Loucy (cell line): ENCODE data around the gene HOXD1.

Experiments
- H2AFZ ChIP-seq: fragments of 200-600 bp; sonication (generic); 2 replicates; pipeline ENCODE4 v1.6.0; 2016; ENCODE audit warnings: antibody characterized with exemption, mild to moderate bottlenecking, low read length, moderate library complexity
- H3F3A ChIP-seq: fragments of 200-600 bp; 2 replicates; pipeline ENCODE4 v1.6.0; 2016; ENCODE audit warnings: antibody characterized with exemption, low read depth, mild to moderate bottlenecking
- H3K27me3 ChIP-seq: fragments of 200-600 bp; sonication (generic); 2 replicates; pipeline ENCODE4 v1.6.1; 2014; ENCODE audit warnings: low read length, mild to moderate bottlenecking; ENCODE audit not compliant: insufficient read depth, poor library complexity, severe bottlenecking
- H3K36me3 ChIP-seq: fragments of 200-600 bp; sonication (generic); 2 replicates; pipeline ENCODE4 v1.6.1; 2016; ENCODE audit warnings: low read length; ENCODE audit not compliant: insufficient read depth
- H3K4me1 ChIP-seq: fragments of 200-600 bp; sonication (generic); 2 replicates; pipeline ENCODE4 v1.5.1; 2014; ENCODE audit warnings: low read length, mild to moderate bottlenecking; ENCODE audit not compliant: insufficient read depth, poor library complexity, severe bottlenecking
- H3K4me2 ChIP-seq: fragments of 200-600 bp; sonication (generic); 2 replicates; pipeline ENCODE4 v1.6.0; 2014; ENCODE audit warnings: antibody characterized with exemption, low read length, low read depth, mild to moderate bottlenecking; ENCODE audit not compliant: poor library complexity, severe bottlenecking
- H3K4me3 ChIP-seq: fragments of 200-600 bp; sonication (generic); 2 replicates; pipeline ENCODE4 v1.5.1; 2014; ENCODE audit warnings: low read length, mild to moderate bottlenecking, mixed read lengths; ENCODE audit not compliant: poor library complexity, severe bottlenecking
- H3K79me2 ChIP-seq: fragments of 200-600 bp; sonication (generic); 2 replicates; pipeline ENCODE4 v1.6.1; 2014; ENCODE audit warnings: low read length; ENCODE audit not compliant: insufficient read depth
- H3K9ac ChIP-seq: fragments of 200-600 bp; sonication (generic); 2 replicates; pipeline ENCODE4 v1.6.0; 2014; ENCODE audit warnings: mild to moderate bottlenecking, low read depth, low read length, moderate library complexity; ENCODE audit not compliant: poor library complexity, severe bottlenecking
- H3K9me2 ChIP-seq: fragments of 200-600 bp; sonication (generic); replicated peaks from 2 replicates; pipeline ENCODE4 v1.6.1; 2016; ENCODE audit warnings: low read depth, low read length, mixed read lengths
- H3K9me3 ChIP-seq: fragments of 200-600 bp; sonication (generic); 2 replicates; pipeline ENCODE4 v1.6.1; 2014; ENCODE audit warnings: mild to moderate bottlenecking, antibody characterized with exemption, low read length, low read depth; ENCODE audit not compliant: insufficient read depth
- H4K20me1 ChIP-seq: fragments of 200-600 bp; sonication (generic); 2 replicates; pipeline ENCODE4 v1.6.0; 2014; ENCODE audit warnings: antibody characterized with exemption, low read length, mild to moderate bottlenecking; ENCODE audit not compliant: insufficient read depth, poor library complexity, severe bottlenecking
- CTCF ChIP-seq: fragments of 200-600 bp; sonication (generic); conservative IDR thresholded peaks from 2 replicates; pipeline ENCODE4 v1.5.1; 2014; ENCODE audit warnings: mild to moderate bottlenecking, antibody characterized with exemption, low read length
- EZH2phosphoT487 ChIP-seq: fragments of 200-600 bp; IDR thresholded peaks from 2 replicates; pipeline ENCODE4 v1.6.1; 2018; ENCODE audit warnings: antibody characterized with exemption, mild to moderate bottlenecking, moderate library complexity, borderline replicate concordance

The HOXD1 gene

DNA sequence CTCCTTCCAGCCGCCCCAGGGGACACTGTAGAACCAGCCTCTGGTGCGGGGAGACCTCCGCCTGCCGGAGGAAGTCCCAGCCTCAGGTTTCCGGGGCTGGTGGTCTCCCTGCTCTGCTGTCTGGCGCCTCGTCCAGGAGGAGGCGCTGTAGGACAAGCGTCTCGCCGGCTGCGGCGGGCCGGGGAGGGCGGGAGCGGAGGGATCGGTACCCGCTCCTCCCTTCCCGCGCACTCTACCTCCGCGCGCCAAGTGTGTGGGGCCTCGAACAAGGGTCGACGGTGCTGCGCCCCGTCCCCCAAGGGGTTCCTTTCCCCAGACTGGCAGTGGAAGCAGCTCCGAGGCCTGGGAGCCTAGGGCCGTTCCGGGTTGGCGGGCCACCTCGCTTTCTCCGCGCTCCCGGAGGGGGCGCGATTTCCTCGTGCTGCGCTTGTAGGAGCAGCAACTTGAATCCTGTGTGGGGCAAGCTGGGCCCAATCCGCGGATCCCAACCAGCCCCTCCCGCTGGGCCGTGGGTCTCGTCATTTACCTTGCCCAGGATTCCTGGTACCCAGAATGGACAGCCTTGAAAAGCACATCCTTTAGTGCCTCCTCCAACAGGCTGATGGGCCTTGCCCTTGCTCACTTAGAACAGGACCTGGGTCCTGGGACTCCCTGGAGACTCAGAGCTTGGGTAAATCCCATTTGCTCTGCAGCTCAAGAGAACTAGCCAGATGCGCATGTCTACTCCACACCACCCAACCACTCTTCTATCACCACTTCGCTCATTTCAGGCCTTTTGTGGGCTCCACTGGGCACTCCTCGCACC, 47.8 kb upstream of the HOXD1 start:
- H4K20me1 ChIP-seq = no peaks in the 10 kb centered on the region
- no peaks in the 10 kb centered on the region for H3K9me3 ChIP-seq
- peak overlapping the region; percentile 96 for H2AFZ ChIP-seq
- peak overlapping the region; percentile 76 for H3K4me3 ChIP-seq
- no peaks in the 10 kb centered on the region for H3K9me2 ChIP-seq
- H3K4me2 ChIP-seq = peak overlapping the region; percentile 81
- H3F3A ChIP-seq = no peaks in the 10 kb centered on the region
- H3K9ac ChIP-seq = peak overlapping the region; percentile 67
- H3K27me3 ChIP-seq = no peaks in the 10 kb centered on the region
- peak; percentile 93 for TF ChIP-seq CTCF
- no peak for TF ChIP-seq EZH2phosphoT487
- H3K4me1 ChIP-seq = peaks cover 12% of the 10 kb centered on the region
- no peaks in the 10 kb centered on the region for H3K36me3 ChIP-seq
- no peaks in the 10 kb centered on the region for H3K79me2 ChIP-seq

GRCh38 chr2:176142281-176142680, 46.2 kb upstream of the HOXD1 start:
- H3K27me3 ChIP-seq = no peaks in the 10 kb centered on the region
- H3K4me3 ChIP-seq = no peak overlapping the region
- peak overlapping the region; percentile 62; the same call in 1 of the 2 replicates for H2AFZ ChIP-seq
- TF ChIP-seq EZH2phosphoT487 (no peak), CTCF (no peak)
- H3K4me2 ChIP-seq = no peak overlapping the region
- H3K9ac ChIP-seq = no peak overlapping the region
- H3F3A ChIP-seq = no peaks in the 10 kb centered on the region
- H3K36me3 ChIP-seq = no peaks in the 10 kb centered on the region
- no peaks in the 10 kb centered on the region for H3K79me2 ChIP-seq
- peaks cover 10% of the 10 kb centered on the region for H3K4me1 ChIP-seq
- H3K9me3 ChIP-seq = no peaks in the 10 kb centered on the region
- no peaks in the 10 kb centered on the region for H4K20me1 ChIP-seq
- H3K9me2 ChIP-seq = no peaks in the 10 kb centered on the region

GRCh38 chr2:176145085-176145969, 43.1 kb upstream of the HOXD1 start:
- no peaks in the 10 kb centered on the region for H4K20me1 ChIP-seq
- TF ChIP-seq EZH2phosphoT487 (no peak), CTCF (no peak)
- no peaks in the 10 kb centered on the region for H3K36me3 ChIP-seq
- no peaks in the 10 kb centered on the region for H3K79me2 ChIP-seq
- no peak overlapping the region for H3K9ac ChIP-seq
- no peaks in the 10 kb centered on the region for H3K9me2 ChIP-seq
- H3K9me3 ChIP-seq = no peaks in the 10 kb centered on the region
- no peak overlapping the region for H2AFZ ChIP-seq
- H3K4me1 ChIP-seq = peaks cover 4% of the 10 kb centered on the region
- H3K4me3 ChIP-seq = no peak overlapping the region
- H3K27me3 ChIP-seq = no peaks in the 10 kb centered on the region
- no peaks in the 10 kb centered on the region for H3F3A ChIP-seq
- no peak overlapping the region for H3K4me2 ChIP-seq
